Endothelial cell (in vitro differentiated cells): ENCODE results near the gene SP140. TPM values are rescaled to one million over a fixed set of nuclear protein-coding genes. Genes with fewer than 3 reads are reported as not detected.
"Not testable (repeated sequence)": the region's sequence is repeated elsewhere in the genome, so short reads cannot be mapped to it uniquely, and the experiment has no call there.

Experiments used
- DNase-seq: peaks from one replicate; pipeline ENCODE4 v3.0.0; 2021; ENCODE audit warnings: low spot score
- H3K27ac Mint-ChIP-seq: one replicate; pipeline ENCODE4 v1.8.0; 2021; ENCODE audit warnings: mixed read lengths, inconsistent platforms; ENCODE audit not compliant: unreplicated experiment
- H3K27me3 Mint-ChIP-seq: one replicate; pipeline ENCODE4 v1.8.0; 2021; ENCODE audit warnings: mild to moderate bottlenecking, moderate library complexity, mixed read lengths, inconsistent platforms; ENCODE audit not compliant: unreplicated experiment
- H3K36me3 Mint-ChIP-seq: one replicate; pipeline ENCODE4 v1.8.0; 2021; ENCODE audit warnings: mild to moderate bottlenecking, low read depth, mixed read lengths, inconsistent platforms; ENCODE audit not compliant: unreplicated experiment
- H3K4me1 Mint-ChIP-seq: one replicate; pipeline ENCODE4 v1.8.0; 2021; ENCODE audit warnings: mild to moderate bottlenecking, mixed read lengths, inconsistent platforms; ENCODE audit not compliant: unreplicated experiment
- H3K4me3 Mint-ChIP-seq: one replicate; pipeline ENCODE4 v1.8.0; 2021; ENCODE audit warnings: mild to moderate bottlenecking, mixed read lengths, inconsistent platforms; ENCODE audit not compliant: unreplicated experiment
- H3K9me3 Mint-ChIP-seq: one replicate; pipeline ENCODE4 v1.8.0; 2021; ENCODE audit warnings: mixed read lengths, inconsistent platforms; ENCODE audit not compliant: unreplicated experiment
- total RNA-seq: library from RNA; stranded (reverse); fragmentation: NEBNext Ultra II Directional; extraction: Animal tissue kit (Norgen Biotek cat#: 25700); gene quantifications from one replicate; pipeline ENCODE4 v1.2.1, GENCODE V29; 2021; ENCODE audit not compliant: unreplicated experiment
- TF ChIP-seq, protein P1 (sequence below): fragments of 200-600 bp; sonication (generic); IDR thresholded peaks from one replicate; pipeline ENCODE4 v1.5.0; 2021; ENCODE audit warnings: antibody characterized with exemption; ENCODE audit not compliant: unreplicated experiment

The SP140 gene
- total RNA-seq, 1 donor from 2014 or later = not detected

DNA sequence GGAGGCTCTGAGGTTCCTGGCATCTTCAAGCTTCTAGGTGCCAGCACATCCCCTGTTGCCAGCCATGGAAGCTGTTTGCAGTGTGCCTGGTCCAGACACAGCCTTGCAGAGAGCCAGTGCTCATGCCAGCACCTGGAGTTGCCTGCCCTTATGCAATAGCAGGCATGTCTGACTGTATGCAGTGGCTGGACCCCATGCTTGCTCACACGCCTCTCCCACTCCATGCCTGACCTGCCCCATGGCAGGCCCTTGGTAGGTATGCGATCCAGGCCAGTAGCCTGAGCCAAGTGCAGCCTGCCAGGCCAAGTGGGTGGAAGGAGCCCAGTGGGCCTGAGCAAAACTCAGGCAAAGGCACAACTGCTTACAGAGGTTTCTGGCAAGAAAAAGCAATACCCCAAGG is 81.9 kb downstream of the SP140 start:
- H3K27ac Mint-ChIP-seq = no peak overlapping the region
- TF ChIP-seq, protein P1, sequence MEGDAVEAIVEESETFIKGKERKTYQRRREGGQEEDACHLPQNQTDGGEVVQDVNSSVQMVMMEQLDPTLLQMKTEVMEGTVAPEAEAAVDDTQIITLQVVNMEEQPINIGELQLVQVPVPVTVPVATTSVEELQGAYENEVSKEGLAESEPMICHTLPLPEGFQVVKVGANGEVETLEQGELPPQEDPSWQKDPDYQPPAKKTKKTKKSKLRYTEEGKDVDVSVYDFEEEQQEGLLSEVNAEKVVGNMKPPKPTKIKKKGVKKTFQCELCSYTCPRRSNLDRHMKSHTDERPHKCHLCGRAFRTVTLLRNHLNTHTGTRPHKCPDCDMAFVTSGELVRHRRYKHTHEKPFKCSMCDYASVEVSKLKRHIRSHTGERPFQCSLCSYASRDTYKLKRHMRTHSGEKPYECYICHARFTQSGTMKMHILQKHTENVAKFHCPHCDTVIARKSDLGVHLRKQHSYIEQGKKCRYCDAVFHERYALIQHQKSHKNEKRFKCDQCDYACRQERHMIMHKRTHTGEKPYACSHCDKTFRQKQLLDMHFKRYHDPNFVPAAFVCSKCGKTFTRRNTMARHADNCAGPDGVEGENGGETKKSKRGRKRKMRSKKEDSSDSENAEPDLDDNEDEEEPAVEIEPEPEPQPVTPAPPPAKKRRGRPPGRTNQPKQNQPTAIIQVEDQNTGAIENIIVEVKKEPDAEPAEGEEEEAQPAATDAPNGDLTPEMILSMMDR = no peak
- DNase-seq = no peak
- no peaks in the 10 kb centered on the region for H3K9me3 Mint-ChIP-seq
- no peak overlapping the region for H3K4me3 Mint-ChIP-seq
- H3K27me3 Mint-ChIP-seq = peaks cover 7% of the 10 kb centered on the region
- peaks cover 2% of the 10 kb centered on the region for H3K4me1 Mint-ChIP-seq
- H3K36me3 Mint-ChIP-seq = no peaks in the 10 kb centered on the region

DNA sequence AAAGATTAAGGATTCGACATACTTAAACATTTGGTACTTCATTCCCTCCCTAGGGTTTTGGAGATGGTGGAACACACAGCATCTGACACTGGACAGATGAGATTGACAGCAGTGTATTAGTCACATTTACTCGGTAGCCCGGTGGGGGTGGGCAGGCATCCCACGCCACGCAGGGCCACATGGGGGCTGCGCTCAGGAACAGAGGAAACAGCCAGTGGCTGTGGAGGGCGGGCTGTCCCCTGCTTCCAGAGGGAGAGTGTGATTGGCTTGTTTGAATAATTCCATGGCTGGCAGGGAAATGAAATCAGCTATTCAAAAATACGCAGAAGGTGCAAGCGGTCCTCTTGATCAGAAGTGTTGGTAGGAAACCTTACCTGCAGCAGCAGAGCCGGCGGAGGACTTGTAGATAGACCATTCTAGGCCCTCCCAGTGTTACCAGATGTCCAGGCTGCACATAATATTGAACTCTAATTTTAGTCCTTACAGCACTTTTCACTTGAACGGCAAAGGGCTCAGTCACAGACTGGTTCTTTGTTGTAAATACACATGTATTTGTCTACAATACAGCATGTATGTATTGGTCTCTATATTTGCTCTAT is 83.0 kb downstream of the SP140 start:
- Mint-ChIP-seq H3K27me3 (peaks cover 7% of the 10 kb centered on the region), H3K9me3 (no peaks in the 10 kb centered on the region), H3K27ac (no peak overlapping the region), H3K4me3 (no peak overlapping the region), H3K36me3 (no peaks in the 10 kb centered on the region), H3K4me1 (peaks cover 4% of the 10 kb centered on the region)
- no peak for DNase-seq
- TF ChIP-seq, protein P1 = no peak

DNA sequence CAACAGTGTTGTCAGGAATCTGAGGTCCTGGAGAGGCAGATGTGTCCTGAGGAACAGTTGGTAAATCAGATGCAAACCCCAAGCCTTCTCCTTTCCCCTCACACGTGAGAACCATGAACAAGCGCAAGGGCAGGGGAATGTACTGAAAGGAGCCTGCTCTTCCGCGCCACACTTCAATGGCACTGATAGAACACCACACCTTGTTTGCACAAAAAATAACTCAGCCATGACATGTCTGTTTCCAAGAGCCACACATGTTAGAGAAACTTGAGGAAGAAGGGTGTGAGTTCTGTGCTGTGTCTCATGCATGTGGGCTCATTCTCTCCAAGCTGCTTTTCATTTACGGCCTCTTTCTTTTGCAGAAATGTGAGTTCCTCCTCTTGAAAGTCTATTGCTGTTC is 85.3 kb downstream of the SP140 start:
- not testable (repeated sequence) for H3K36me3 Mint-ChIP-seq, H3K4me3 Mint-ChIP-seq, H3K27me3 Mint-ChIP-seq, H3K9me3 Mint-ChIP-seq, DNase-seq, H3K27ac Mint-ChIP-seq, H3K4me1 Mint-ChIP-seq

DNA sequence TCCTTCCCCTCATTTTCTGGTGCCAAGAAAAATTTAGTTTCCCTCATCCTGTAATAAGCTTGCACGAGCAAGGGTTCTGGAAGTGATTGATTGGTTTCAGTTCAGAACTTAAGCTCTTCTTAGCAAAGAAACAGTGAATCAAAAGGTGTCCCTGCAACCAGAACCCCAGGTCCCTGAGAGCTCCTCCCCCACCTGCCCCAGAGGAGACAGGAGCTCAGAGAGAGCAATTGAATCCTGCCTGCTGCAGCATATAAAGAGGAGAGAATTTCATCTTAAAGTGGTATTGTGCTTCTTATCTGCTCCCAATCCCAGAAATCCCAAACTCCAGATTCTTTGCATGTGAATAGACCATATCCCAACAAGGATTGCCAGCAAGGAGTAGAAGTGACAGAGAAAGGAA is 86.1 kb downstream of the SP140 start:
- not testable (repeated sequence) for DNase-seq, H3K27ac Mint-ChIP-seq, H3K36me3 Mint-ChIP-seq, H3K27me3 Mint-ChIP-seq, H3K9me3 Mint-ChIP-seq, H3K4me1 Mint-ChIP-seq, H3K4me3 Mint-ChIP-seq

DNA sequence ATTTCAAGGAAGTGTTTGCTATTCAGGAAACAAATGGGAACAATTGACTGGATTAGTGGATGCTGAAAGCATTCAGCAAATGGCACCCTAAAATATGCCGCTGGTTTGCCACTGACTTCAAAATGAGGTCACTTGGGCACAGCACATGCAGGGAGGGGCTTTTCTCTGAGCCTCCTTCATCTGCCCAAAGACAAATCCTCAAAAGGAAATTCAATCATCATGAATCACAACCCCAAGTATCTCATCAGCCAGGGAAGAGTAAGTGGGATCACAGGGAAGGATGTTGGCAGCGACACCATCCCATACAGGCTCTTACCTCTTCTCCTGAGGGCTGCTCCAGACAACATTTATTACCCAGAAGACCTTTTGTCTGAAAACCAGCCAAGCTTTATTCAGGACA is 87.1 kb downstream of the SP140 start:
- H3K36me3 Mint-ChIP-seq = no peaks in the 10 kb centered on the region
- TF ChIP-seq, protein P1 = no peak
- H3K4me1 Mint-ChIP-seq = peaks cover 4% of the 10 kb centered on the region
- H3K4me3 Mint-ChIP-seq = no peak overlapping the region
- DNase-seq = no peak
- peaks cover 2% of the 10 kb centered on the region for H3K27me3 Mint-ChIP-seq
- H3K9me3 Mint-ChIP-seq = no peaks in the 10 kb centered on the region
- no peak overlapping the region for H3K27ac Mint-ChIP-seq

DNA sequence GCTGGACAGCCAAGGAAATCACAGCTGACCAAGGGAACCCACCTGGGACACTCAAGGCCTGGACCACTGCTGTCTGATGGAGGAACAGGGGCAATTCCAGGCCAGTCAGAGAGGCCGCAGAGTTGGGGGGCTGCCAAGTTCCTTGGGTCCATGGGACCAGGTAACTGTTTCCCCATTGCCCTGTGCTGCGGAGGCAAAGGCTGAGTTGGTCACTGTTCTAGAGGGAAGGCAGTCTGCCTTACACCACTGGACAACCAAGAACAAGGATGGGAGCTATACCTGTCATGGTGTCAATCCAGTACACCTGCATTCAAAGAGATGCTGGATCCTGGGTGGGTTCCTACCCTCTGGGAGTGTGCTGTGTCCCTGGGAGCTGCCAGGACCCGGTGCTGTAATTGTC is 91.8 kb downstream of the SP140 start:
- Mint-ChIP-seq H3K9me3 (peaks cover 3% of the 10 kb centered on the region), H3K4me3 (no peak overlapping the region), H3K27ac (no peak overlapping the region), H3K27me3 (peaks cover 8% of the 10 kb centered on the region), H3K36me3 (peaks cover 9% of the 10 kb centered on the region), H3K4me1 (peaks cover 14% of the 10 kb centered on the region)
- no peak for DNase-seq
- TF ChIP-seq, protein P1 = no peak
